GM18951 (cell line): Measurements from ENCODE around the gene VAT1L.

Experiments
- POLR2A ChIP-seq: IDR thresholded peaks from 4 replicates; pipeline ENCODE4 v1.6.1; 2011; ENCODE audit warnings: mild to moderate bottlenecking; ENCODE audit not compliant: insufficient read length, insufficient read depth; ENCODE audit errors: extremely low read depth
- in situ Hi-C: fragments of 300-500 bp; cut with MboI; formaldehyde crosslinking; loops from one replicate; pipeline ENCODE4 v1.12.0; 2022; ENCODE audit warnings: low sequenced_read_pairs, mixed read lengths, inconsistent platforms; ENCODE audit not compliant: unreplicated experiment

VAT1L gene

DNA sequence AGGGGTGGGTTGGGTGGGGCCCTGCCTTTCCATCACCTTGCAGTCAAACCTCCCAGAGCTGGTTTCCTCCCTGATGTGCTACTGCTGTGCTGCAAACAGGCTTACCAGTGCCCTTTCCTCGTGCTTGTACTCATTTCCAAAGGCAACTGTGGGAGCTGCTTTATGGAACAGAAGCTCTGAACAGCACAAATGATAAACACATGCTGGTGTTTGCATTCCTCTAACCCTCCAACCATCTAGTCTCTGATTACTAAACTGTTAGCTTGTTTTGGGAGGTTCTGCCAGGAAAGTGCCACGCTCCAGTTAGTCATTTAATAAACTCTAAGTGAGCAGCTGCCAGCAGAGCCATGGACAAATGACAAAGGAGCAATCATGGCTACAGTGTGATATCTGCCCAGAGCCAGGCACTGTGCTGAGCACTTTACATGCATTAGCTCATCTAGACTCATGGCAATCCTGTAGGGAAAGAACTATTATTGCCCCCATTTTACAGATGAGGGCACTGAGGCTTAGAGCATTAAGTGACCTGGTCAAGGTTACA is 110.4 kb downstream of the VAT1L start:
- no peak for TF ChIP-seq POLR2A
- in situ Hi-C loops, result no loop called here

GRCh38 chr16:77899416-77899815 is 111.1 kb downstream of the VAT1L start:
- TF ChIP-seq POLR2A, result no peak
- in situ Hi-C loops, result no loop called here

GRCh38 chr16:77905374-77905920 is 117.1 kb downstream of the VAT1L start:
- no peak for TF ChIP-seq POLR2A
- in situ Hi-C loops, result no loop called here

- in situ Hi-C loops, result no loop called here
- TF ChIP-seq POLR2A, result no peak
These were observed 121.7 kb downstream of the VAT1L start for GRCh38 chr16:77910021-77910420.

DNA sequence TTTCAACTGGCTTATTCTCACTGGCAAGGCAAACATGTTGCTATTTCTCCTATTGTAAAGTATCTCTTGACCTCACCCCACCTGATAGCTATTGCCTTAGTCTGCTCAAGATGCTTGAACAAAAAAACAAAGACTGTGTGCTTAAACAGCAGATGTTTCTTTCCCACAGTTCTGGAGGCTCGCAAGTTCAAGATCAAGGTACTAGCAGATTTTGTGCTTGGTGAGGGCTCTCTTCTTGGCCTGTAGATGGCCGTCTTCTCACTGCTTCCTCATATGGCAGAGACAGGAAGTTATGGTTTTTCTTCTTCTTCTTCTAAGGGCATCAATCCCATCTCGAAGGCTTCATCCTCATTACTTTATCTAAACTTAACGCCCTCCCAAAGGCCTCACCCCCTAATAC is 124.3 kb downstream of the VAT1L start:
- no peak for TF ChIP-seq POLR2A
- in situ Hi-C loops, result no loop called here

- in situ Hi-C loops, result no loop called here
- TF ChIP-seq POLR2A, result no peak
These were observed 125.4 kb downstream of the VAT1L start for GRCh38 chr16:77913738-77914253.

DNA sequence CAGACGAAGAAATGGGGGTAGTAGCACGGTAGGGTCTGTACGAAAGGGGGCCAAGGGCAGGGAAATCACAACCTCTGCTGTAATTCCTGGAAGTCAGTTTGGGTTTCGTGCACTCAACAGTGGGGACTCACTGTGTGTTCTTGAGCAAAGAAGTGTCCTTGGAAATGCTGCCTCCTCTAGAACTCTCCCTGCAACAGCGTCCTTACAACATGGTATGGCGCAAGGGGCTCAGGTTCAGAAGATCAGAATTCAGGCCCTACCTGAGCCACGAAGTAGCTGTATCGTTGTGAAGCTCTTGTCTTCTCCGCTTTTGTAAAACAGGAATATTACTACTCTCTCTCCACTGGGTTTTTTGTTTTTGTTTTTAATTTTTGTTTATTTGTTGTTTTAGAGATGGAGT is 127.7 kb downstream of the VAT1L start:
- in situ Hi-C loops, result no loop called here
- no peak for TF ChIP-seq POLR2A

- in situ Hi-C loops, result no loop called here
- TF ChIP-seq POLR2A, result no peak
These were observed 129.6 kb downstream of the VAT1L start for GRCh38 chr16:77917971-77918370.

- in situ Hi-C loops, result no loop called here
- no peak for TF ChIP-seq POLR2A
These were observed 130.7 kb downstream of the VAT1L start for GRCh38 chr16:77918809-77919707.

GRCh38 chr16:77919761-77920415 is 131.5 kb downstream of the VAT1L start:
- in situ Hi-C loops, result no loop called here
- TF ChIP-seq POLR2A, result no peak

DNA sequence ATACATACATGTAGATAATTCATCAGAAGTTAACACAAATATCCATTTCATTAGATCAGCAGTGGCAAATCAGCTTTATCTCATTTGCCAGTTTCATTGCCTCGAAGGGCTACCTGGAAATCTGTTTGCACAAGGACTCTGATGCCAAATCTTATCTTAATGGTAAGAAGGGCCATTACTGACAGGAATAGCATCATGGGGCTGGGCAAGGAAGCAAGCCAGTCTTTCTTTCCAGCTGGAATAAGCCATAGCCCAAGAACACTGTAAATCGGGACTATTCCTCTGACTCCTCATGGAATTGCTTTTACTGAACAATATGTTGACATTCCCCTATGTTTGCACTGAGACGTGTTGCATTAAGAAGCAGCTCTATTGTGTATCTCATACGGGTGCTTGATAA is 132.6 kb downstream of the VAT1L start:
- TF ChIP-seq POLR2A, result no peak
- in situ Hi-C loops, result no loop called here

DNA sequence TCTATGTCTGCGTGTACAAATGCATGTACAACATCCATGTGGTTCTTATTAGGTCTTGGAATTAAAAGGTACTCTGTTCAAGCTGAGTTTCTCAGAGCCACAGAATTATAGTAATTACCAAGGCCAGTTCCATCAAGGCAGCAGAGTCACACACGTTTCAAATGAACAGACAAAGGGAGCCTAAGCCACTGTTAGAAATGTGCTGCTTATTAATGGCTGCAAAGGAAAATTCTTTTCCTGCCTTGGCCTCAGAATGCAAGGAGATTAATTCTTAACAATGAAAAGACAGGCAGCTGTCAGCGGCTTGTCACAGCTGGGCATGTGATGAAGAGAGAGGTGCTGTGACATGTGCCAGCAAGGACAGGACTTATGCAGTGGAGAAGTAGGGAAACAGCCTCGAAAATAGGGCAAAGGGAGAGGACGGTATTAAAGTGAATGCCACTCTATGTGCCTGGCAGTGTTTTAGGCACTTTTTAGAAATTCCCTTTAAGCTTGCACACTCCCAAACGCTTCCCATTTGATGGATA is 133.9 kb downstream of the VAT1L start:
- in situ Hi-C loops, result no loop called here

GRCh38 chr16:77925531-77925930 is 137.2 kb downstream of the VAT1L start:
- in situ Hi-C loops, result no loop called here
- no peak for TF ChIP-seq POLR2A

More for the DNA sequence above, 133.9 kb downstream of the VAT1L start:
- no peak for TF ChIP-seq POLR2A

DNA sequence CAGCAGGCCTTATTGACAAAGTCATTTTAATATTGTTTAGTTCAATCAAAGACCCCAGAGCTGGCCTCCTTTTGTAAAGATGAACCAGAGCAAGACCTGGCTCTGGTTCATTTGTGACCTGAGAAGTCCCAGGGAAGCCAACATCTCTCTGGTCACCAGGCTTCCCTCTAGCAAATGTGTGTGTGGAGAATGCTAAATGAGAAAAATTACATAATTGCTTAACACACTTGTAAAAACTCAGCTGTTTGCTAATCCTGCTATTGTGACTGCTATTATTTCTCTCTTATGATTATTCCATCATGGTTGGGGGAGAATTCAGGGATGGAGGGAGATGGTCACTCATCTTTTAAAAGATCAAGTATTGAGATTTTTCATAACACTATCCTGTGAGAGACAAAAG is 139.7 kb downstream of the VAT1L start:
- no peak for TF ChIP-seq POLR2A
- in situ Hi-C loops, result no loop called here

DNA sequence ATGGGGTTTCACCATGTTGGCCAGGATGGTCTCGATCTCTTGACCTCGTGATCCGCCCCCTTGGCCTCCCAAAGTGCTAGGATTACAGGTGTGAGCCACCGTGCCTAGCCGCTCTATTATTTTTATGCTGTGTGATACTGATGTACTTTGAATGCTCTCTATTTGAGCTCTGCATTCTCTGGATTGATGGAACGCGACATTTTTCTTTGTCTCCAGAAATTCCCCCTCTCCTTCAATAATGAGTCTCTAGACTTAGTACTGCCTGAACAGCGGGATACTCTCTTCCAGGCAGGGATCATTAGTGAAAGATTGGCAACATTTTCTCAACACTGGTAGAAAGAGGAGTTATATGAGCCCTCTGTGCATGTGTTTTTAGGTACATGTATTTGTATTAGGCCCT is 140.6 kb downstream of the VAT1L start:
- no peak for TF ChIP-seq POLR2A
- in situ Hi-C loops, result no loop called here
